HG03558 (cell line): Measurements from ENCODE around the gene ZFP62.
A peak's percentile ranks its signal among the peaks of the same experiment; 100 is the strongest.

Source experiments
- ATAC-seq: cut with Tn5 transposase; IDR thresholded peaks from one replicate; pipeline ENCODE4 v1.9.1; 2021; ENCODE audit warnings: moderate number of reproducible peaks; ENCODE audit not compliant: unreplicated experiment; ENCODE audit errors: extremely low read depth

The ZFP62 gene

DNA sequence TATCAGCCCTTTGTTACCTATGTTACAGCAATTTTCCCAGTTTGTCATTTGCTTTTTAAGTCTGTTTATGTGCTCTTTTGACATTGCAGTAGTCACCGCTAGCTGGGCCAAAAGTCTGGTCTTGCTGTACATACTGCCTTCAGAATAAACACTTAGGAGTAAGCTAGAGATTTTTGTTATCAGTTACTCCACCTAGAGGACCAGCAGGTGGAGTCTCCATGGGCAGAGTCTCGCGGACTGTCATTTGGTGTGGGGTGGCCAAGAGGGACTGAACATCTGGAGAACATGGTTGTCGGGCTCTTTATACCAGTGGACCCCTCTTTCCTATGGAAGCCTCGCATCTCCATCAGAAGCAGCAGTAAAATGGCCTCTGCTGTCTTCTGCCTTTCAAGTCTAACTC lies 47.7 kb downstream of the ZFP62 start:
- no peak for ATAC-seq

DNA sequence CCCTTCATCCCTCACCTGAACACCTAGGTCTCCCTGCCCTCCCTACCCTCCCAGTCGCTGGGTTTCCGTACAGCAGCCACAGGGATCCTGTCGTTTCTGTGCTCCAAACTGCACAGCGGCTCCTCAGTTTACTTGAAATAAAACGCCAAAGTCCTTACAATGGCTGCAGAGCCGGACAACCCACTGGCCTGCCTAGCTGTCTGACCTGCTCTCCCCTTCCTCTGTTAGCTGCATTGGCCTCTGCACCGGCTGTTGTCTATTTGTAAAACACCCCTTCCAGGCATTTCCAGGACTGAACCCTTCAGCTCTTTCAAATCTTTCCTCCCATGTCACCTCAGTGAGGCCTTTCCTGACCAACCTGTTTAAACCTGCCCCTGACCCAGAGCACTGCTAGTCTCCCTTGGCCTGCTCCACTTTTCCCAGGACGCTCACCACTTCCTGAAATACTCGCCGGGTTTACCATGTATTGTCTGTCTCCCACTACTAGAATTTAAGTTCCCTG lies 49.4 kb downstream of the ZFP62 start:
- ATAC-seq, result no peak

DNA sequence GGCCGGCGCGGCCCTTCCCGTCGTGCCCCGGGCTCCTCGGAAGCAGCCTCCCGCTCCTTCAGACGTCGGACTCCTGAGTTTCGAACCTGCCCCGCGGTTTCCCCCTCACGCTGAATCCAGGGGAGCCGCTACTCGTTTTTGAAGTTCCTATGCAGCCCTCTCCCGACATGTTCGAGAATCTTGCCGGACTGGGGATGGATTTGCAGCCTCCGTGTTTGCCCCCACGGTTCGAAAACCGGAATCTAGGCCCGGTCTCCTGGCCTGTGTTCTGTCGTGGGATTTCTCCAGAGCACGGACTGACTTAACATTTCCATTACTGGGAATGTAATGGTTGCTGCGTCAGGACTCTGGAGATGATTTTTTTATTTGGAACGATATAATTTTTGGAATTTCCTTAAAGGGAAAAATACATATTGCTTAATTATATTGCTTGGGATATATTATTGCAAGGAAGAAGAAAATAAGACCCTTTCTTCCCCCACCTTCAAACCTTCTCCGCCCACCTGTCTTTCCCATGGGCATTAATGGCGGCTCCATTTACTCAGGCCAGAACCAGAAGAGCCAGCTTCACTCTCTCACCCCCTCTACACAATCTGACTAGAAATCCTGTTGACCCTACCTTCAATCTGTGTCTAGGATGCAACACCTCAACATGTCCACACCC lies 50.0 kb downstream of the ZFP62 start:
- ATAC-seq, result no peak

DNA sequence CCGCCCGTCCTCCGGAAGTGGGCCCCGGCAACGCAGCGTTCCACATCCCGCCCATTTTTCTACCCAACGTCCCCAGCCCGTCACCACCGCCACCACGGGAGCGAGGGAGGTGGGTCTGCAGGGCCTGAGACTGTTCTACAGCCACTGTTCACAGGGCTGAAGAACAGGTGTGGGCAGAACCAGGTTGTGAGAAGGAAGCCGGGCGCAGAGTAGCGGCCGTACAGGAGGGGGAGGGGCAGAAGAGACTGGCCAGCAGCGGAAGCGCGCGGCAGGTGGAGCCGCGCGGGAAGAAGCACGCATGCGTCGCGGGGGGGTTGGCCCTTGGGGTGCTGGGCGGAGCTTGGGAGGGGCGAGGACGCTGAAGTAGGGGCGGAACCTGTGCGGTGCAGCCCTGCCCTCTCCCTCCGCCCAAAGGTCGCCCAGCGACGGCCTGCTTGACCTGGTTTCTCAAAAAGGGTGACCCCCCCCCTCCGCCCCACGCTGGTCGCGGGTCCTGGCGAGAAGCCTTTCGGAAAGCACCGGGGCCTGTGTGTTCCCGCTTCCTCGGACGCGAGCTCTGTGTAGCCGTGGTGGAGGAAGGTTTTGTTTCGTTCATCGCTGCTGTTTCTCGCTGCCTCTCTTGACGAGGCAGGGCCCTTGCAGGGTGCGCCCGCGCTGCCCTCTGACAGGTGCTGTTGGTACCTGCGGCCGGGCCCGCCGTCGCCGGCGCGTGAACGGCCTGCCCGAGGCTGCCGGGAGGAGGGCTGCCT lies 50.7 kb downstream of the ZFP62 start:
- ATAC-seq, result peak; percentile 42

DNA sequence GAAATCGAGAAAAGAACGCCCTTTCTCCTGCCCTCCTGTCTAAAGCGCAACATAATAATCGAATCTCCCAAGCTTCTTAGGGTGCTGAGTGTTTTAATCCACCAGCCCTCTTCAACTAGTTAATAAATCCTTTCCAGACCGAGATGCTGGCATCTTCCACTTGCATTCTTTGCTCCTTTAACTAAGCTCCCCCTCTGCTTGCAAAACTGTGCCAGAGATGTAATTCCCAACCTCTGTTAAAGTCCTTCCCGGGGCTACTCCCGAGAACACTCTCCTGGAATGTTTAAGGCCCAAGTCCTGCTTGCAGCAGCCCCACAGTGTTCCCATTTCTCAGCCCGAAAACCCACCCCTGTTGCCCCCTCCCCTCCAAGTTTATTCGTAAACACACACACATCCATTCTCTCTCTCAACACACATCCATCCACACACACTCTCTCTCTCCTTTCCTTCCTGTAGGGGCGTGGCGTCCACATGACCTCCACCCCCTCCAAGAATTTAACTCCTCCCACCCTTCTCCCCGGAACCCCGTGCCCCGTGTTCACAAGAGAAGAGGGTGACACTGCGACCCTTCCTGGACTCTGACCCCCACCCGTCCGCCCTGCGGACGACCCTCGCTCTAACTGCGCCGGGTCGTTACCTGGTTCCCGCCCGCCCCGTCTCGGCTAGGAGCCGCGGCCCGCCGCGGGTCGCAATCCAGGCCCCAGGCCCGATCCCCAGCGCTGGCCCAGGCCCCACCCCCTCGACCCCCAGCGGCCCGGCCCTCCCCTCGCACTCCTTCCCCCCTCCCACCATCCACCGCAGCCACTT lies 51.5 kb downstream of the ZFP62 start:
- ATAC-seq, result peak; percentile 43

DNA sequence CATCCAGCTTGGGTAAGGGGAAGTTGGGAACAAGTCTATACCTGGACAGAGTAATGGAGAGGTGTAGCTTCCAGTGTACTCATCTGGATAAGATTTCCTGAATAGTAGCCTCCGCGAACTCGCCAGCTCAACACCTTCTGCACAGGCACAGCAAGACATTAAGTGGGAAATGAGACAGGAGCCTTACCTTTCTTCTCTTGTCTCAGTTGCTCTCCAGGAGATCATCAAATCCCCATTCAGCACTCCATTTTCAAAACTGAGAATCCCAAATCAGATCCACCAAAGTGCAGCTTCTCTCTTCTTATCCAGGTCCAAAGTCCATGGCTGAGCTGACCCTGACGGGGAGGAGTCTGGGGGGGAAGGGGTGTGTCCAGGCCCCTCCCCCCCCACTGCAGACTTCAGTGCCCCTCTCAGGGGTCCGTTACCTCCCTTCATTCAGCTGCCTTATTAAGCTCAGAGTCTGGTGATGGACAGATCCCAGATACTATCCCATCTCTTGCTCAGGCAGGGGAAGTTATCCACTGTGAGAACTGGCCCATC lies 52.5 kb downstream of the ZFP62 start:
- no peak for ATAC-seq

DNA sequence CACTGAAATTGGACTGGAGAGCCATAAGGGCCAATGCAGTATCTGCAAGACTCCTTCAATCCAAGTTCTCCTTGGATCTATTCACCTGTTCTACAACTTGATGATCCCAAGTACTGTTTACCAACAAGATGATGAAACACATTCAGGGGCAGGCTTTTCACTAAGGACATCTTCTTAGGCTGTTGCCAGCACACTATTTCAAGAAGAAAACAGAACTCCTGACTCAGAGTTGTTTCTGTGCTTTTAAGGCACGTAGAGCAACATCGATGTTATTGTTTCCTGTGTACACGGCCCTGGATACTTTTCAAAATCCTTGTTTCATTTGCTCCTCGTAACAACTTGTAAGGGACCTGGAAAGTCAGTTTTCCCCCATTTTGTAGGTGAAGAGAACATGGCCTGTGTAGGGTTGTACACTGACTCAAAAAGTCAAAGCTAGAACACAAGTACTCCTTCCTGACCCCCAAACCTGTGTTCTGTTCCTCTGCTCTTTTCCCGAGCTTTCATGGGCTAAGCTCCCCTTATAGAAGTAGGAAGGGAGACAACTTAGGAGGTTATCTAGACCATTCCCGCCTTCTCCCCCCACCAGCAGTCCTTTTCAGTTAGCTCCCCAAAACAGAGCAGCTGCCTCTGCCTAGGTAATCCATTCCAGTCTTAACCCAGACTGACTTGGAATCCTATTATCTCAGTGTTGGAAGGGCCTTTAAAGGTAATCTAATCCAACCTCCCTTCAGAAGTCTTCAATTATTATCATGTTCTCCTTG lies 53.2 kb downstream of the ZFP62 start:
- no peak for ATAC-seq

DNA sequence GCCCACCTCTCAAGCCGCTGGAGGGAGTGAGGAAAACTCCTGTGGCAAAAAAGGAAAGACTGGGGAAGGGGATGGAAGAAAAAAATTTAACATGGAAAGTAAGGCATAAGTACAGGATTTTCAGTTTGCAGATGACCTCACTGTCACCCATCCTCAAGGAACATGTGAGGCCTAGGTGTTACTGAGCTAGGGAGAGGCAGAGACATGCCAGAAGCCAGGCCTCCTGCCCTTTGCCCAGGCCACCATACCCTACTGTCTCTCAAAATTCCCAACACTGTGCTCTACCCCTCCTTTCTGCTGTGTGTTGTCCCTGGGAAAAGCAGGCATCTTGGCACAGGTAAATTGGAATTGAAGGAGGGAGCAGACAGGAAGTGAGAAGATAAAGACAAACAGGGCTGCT lies 54.0 kb downstream of the ZFP62 start:
- no peak for ATAC-seq

DNA sequence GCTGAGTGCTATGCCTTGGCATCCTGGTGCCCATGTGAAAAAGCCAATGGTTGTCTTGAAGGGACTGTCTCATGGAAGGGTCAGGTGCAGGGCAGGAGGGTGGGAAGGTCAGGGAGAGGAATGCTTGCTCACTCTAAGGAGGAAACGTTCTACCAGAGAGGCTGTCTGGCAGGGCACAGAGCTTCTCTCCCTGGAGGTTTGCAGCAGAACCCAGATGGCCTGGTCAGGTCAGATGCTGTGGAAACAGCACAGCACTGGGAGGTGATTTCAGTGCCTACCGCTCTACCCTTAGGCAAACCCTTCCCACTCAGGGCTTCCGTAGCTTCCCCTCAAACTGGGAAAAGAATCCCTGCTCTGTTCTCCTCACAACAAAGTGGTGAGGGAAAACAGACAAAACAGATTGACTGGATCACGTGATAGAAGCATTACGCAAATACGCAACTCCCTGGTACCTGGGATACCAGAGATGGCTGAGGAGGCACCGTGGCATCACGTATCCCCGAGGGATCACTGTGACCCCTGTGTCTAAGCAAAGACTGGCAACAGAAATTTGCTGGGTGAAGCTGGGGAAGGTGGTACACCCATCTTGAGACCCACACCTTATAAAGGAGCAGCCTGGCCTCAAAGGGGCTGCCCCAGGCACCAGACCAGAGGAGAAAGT lies 54.6 kb downstream of the ZFP62 start:
- no peak for ATAC-seq

DNA sequence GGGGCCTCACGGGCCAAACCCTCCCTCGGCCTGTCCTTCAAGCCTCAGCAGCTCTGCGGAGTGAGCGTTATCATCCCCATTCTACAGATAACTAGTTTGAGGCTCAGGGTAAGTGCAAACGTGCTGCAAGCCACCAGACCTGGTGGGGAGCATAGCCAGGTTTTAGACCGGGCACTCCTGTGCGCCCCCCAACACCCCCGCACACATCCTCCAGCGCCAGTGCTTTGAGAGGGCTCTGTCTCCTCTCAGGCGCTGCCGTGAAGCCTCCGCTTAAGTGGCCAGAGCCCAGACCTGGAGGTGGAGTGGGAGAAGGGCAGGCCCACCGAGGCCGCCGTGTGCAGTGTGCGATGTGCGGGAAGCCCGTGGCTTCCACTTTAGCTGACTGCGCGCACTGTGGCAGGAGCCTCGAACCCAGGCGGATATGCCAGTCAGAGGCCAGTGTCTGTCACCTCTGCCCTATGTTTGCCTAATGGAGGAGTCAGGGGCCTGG lies 56.9 kb downstream of the ZFP62 start:
- ATAC-seq, result no peak

DNA sequence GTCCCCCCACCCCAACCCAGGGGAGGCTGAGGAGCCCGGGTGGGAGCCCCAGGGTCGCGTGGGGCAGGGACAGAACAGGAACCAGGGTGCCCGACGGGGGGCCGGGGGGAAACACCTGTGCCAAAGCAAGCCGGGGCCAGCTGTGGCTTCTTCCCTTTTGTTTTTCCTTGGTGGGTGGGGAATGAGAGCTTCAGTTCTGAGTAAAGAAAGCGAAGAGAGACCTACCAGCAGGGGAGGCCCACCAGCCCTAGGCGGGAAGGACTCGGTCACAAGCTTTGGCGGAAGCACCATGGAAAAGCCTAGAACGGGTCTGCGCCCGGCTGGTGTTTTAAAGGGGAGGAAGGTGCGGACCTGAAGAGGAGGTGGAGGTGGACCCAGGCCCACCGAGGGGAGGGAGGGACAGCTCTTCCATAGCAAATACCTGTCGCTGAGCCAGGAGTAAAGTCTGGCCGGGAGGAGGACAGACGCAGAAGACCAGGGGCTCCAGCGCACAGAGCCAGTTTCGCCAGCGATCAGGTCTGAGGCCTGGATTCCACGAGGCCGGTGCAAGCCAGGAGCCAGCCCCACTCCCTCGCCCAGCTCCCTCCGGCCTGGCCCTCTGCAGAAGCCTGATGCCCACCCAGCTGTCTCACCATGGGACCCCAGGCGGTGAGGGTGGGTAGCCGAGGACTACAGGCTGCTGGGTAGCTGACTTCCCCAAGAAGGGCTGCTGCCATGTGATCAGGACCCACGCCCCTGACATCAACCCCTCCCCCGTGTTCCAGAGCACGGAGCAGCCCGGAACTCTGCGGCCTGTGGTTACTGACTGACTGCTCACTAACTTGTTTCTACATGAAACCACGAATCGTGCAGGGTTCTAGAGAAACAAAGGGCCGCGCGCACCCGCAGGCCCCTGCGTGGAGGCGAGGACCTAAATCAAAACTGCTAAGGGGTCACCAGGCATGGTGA lies 57.6 kb downstream of the ZFP62 start:
- peak; percentile 32 for ATAC-seq

DNA sequence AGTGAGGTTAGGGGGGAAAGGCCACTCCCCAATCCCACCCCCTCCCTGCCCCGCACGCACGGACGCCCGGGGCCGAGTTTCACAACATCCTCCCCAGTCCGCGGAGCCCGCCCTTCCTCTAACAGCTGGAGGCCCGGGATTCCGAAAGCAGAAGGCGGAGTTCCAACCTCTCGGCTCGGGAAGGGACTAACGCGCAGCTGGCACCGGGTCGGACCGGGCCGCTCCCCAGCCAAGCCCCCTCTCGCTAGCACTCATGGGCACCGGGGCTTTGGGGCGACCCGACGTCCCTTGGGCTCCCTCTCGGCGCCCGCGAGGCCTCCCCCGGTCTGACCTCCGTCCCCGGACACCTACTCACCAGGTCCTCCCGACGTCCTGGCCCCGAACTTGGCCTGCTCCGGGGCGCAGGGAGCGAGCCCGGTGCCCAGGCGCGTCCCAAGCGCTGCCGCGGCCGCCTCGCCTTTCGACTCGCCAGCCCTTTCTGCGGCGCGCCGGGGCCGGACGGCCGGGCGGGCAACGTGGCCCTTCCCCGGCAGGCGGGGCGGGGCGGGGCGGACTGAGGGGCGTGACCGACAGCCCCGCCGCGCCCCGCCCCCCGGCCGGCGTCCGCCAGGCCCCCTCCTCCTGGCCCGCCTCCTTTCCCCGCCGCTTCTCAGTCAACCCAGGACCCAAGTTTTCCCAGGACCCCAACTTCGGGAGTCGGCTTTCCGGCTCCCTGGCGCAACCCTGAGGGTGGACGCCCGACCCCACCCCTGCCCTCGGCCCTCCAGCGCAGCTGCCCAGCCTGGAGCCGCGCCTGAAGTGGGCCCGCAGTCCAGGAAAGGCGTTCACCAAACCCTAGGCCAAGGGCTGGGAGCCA lies 58.5 kb downstream of the ZFP62 start, which contains the start of gene MGAT1:
Gene MGAT1, minus strand, starts transcription at position 482 of the 856 bp plus-strand sequence. CDS start 9,835 bp downstream, outside the sequence.
- ATAC-seq, result no peak

DNA sequence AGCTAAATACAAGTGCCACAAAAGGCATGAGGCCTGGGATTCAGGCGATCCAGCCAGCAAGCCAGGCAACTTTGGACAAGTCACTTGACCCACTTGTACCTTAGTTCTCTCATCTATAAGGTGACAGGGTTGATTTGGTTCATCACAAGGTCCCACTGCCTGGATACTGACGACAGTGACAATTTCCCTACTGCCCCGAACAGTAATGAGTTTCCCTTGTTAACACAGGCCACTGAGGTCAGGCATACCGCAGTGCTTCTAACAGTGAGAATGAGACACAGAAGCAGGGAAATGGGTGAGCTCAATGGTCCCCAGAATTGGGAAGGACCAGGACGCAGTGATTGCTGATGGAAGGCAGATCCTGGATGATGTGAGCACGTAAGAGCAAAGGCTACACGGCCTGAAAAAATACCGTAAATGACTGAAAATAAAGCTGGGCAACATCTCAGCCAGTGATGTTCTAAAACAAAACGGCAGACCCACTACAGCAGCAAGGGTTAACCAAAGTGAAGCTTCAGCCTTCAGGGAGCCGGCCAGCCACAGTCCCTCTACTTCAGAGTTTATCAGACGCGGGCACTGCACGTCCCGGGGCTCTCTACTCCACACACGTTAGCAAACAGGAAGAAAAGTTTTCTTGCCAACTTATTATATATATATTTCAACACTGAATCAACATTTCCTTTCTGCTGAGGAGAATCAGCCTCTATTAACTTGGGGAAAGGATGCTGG lies 59.3 kb downstream of the ZFP62 start:
- ATAC-seq, result no peak

DNA sequence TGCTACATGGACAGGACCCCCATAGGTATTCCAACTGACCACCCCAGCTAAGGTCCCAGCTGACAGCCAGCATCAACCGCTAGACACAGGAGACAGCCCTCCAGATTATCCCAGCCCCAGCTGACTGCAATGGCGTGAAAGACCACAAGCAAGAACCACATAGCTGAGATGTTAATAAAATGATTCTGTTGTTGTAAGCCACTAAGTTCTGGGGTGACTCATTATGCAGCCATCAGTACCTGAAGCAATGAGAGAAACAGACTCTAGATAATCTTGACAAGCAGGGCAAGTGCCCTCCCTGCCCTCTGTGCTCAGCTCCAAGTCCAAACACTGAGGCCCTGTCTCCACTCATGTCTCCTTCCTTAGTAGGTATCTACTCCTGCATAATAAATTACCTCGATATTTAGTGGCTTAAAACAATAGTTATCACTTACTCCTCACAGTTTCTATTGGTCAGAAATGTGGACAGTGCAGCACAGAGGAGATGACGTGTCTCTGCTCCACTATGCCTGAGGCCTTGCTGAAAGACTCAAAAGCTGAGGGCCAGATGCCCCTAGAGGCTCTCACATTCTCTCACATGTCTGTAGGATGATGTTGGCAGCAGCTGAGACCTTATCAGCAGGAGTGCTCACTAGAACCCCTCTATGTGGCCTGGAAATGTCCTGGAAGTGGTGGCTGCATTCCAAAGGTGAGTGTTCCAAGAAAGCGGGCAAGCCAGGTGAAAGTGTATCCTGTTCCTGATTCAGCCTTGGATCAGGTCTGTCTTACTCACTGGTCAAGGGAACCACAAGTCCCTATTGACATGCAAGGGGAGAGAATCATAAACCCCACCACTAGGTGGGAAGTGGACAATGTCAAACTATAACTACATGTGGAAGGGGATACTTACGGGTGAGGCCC lies 60.9 kb downstream of the ZFP62 start:
- no peak for ATAC-seq

DNA sequence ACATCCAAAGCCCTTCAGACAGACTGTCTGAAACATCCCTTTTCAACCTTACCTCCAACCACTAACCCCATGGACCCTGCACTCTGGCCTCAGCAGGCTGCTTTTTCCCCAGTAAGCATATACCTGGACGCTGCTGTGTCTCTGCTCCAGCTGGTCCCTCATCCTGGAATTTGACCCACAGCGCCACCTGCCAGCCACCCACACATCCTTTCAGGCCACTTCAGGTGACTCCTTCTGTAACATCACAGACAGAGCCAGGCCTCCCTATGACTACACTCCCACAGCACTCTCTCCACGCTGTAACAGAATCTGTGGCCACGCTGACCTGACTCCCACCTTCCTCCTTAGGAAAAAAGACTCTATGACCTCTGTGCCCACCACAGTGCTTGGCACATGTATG lies 61.9 kb downstream of the ZFP62 start:
- ATAC-seq, result no peak

DNA sequence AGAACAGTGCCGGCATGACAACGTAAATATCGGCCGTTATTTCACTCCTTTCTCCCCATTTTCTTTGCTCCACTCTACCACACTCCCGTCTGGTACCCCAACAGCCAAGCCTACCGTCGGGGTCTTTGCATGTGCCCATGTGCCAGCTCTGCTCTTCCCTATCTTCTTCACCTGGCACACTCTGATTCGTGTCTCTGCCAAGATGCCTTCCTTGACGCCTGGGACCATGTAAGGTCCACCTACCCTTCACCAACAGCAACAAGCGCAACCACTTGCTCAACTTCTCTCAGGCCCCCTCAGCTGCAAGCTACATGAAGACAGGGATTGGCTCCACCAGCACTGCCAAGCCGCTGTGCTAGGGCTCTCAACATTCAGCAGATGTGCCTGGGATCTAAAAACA lies 62.9 kb downstream of the ZFP62 start:
- no peak for ATAC-seq
